ENCODE data around the gene C11orf65. TPM values are rescaled to one million over a fixed set of nuclear protein-coding genes. Genes with fewer than 3 reads are reported as not detected.

Gene C11orf65
- polyA plus RNA-seq, result under 1 TPM; 0.33 to 0.64 (median 0.56) TPM

GRCh38 chr11:108467091-108467823, at the start of gene C11orf65:
C11orf65 (minus strand) TSS chr11:108467529; CDS start chr11:108461559, 5,970 bp downstream.
- 0% methylated on average over 33 to 35 of the region's 35 CpGs for WGBS, 3 donors
- H3K27ac ChIP-seq (ENCODE audit: low read depth, low read length), result peak within 1 kb of the TSS; percentile 82

GRCh38 chr11:108516125-108516524, 48.8 kb upstream of the C11orf65 start:
- 94 to 96% (median 96%) methylated on average over 4 of the region's 4 CpGs for WGBS, 3 donors
- no peak overlapping the region for H3K27ac ChIP-seq (ENCODE audit: low read depth, low read length)

- 87 to 94% (median 87%) methylated on average over 2 of the region's 2 CpGs for WGBS, 3 donors
- no peak overlapping the region for H3K27ac ChIP-seq (ENCODE audit: low read depth, low read length)
Measured at GRCh38 chr11:108512708-108513107, 45.4 kb upstream of the C11orf65 start.

GRCh38 chr11:108511851-108512474, 44.6 kb upstream of the C11orf65 start:
- 83 to 95% (median 85%) methylated on average over 2 of the region's 2 CpGs for WGBS, 3 donors
- no peak overlapping the region for H3K27ac ChIP-seq (ENCODE audit: low read depth, low read length)

GRCh38 chr11:108508653-108509593, 41.6 kb upstream of the C11orf65 start:
- H3K27ac ChIP-seq (ENCODE audit: low read depth, low read length), result no peak overlapping the region
- WGBS, 3 donors, result 51 to 64% (median 60%) methylated on average over 3 of the region's 3 CpGs

GRCh38 chr11:108501396-108501795, 34.1 kb upstream of the C11orf65 start:
- WGBS, 3 donors, result 84 to 92% (median 89%) methylated on average over 5 of the region's 5 CpGs
- H3K27ac ChIP-seq (ENCODE audit: low read depth, low read length), result no peak overlapping the region

GRCh38 chr11:108500721-108501120, 33.4 kb upstream of the C11orf65 start:
- 58 to 70% (median 60%) methylated on average over 2 of the region's 2 CpGs for WGBS, 3 donors
- H3K27ac ChIP-seq (ENCODE audit: low read depth, low read length), result no peak overlapping the region

- H3K27ac ChIP-seq (ENCODE audit: low read depth, low read length), result no peak overlapping the region
- WGBS, 3 donors, result 89 to 93% (median 90%) methylated on average over 4 of the region's 4 CpGs
Measured at GRCh38 chr11:108500169-108500568, 32.8 kb upstream of the C11orf65 start.

GRCh38 chr11:108498816-108499408, 31.6 kb upstream of the C11orf65 start:
- 56 to 65% (median 57%) methylated on average over 29 of the region's 29 CpGs for WGBS, 3 donors
- H3K27ac ChIP-seq (ENCODE audit: low read depth, low read length), result peak overlapping the region; percentile 55

- 0 to 1% (median 0%) methylated on average over 47 to 84 of the region's 84 CpGs for WGBS, 3 donors
- H3K27ac ChIP-seq (ENCODE audit: low read depth, low read length), result peak within 1 kb of the TSS; percentile 88
Measured at GRCh38 chr11:108498046-108498815, 30.9 kb upstream of the C11orf65 start, which contains the start of gene POGLUT3. POGLUT3 (minus strand) TSS chr11:108498384; CDS start chr11:108498366, 18 bp downstream.

GRCh38 chr11:108497317-108498045, 30.2 kb upstream of the C11orf65 start:
- WGBS, 3 donors, result 1 to 2% (median 2%) methylated on average over 30 of the region's 30 CpGs

GRCh38 chr11:108496643-108497256, 29.4 kb upstream of the C11orf65 start:
- WGBS, 3 donors, result 84 to 95% (median 89%) methylated on average over 7 of the region's 7 CpGs
- H3K27ac ChIP-seq (ENCODE audit: low read depth, low read length), result no peak overlapping the region

More at GRCh38 chr11:108497317-108498045, 30.2 kb upstream of the C11orf65 start:
- peak overlapping the region; percentile 88 for H3K27ac ChIP-seq (ENCODE audit: low read depth, low read length)

GRCh38 chr11:108495326-108495725, 28.0 kb upstream of the C11orf65 start:
- 84 to 96% (median 92%) methylated on average over 3 of the region's 3 CpGs for WGBS, 3 donors
- H3K27ac ChIP-seq (ENCODE audit: low read depth, low read length), result no peak overlapping the region

- H3K27ac ChIP-seq (ENCODE audit: low read depth, low read length), result no peak overlapping the region
- 37 to 68% (median 62%) methylated on average over 6 of the region's 6 CpGs for WGBS, 3 donors
Measured at GRCh38 chr11:108494182-108494581, 26.9 kb upstream of the C11orf65 start.

GRCh38 chr11:108491936-108492335, 24.6 kb upstream of the C11orf65 start:
- no peak overlapping the region for H3K27ac ChIP-seq (ENCODE audit: low read depth, low read length)
- WGBS, 3 donors, result 85 to 96% (median 96%) methylated on average over 3 of the region's 3 CpGs

- 82 to 93% (median 93%) methylated on average over 3 of the region's 3 CpGs for WGBS, 3 donors
- H3K27ac ChIP-seq (ENCODE audit: low read depth, low read length), result no peak overlapping the region
Measured at GRCh38 chr11:108486828-108487227, 19.5 kb upstream of the C11orf65 start.

All from adipose tissue (tissue), 3 donors.